Left renal pelvis (tissue), 4 donors: ENCODE results near the gene HTD2. TPM values are rescaled to one million over a fixed set of nuclear protein-coding genes. Genes with fewer than 3 reads are reported as not detected.

Experiments
- DNase-seq, 4 donors: peaks; one replicate each; pipeline ENCODE4 v3.0.0-alpha.2; 2013; ENCODE audit warnings: low read depth in 4 of 4, low spot score in 3 of 4
- polyA plus RNA-seq, 4 donors: library from polyadenylated mRNA; unstranded; fragments of 120-200 nt; gene quantifications; one replicate each; pipeline ENCODE4 v1.2.1, GENCODE V29; 2013; ENCODE audit not compliant: insufficient read length in 4 of 4

HTD2 gene
- polyA plus RNA-seq, 4 donors: 10.1 to 17.1 (median 12.3) TPM

DNA sequence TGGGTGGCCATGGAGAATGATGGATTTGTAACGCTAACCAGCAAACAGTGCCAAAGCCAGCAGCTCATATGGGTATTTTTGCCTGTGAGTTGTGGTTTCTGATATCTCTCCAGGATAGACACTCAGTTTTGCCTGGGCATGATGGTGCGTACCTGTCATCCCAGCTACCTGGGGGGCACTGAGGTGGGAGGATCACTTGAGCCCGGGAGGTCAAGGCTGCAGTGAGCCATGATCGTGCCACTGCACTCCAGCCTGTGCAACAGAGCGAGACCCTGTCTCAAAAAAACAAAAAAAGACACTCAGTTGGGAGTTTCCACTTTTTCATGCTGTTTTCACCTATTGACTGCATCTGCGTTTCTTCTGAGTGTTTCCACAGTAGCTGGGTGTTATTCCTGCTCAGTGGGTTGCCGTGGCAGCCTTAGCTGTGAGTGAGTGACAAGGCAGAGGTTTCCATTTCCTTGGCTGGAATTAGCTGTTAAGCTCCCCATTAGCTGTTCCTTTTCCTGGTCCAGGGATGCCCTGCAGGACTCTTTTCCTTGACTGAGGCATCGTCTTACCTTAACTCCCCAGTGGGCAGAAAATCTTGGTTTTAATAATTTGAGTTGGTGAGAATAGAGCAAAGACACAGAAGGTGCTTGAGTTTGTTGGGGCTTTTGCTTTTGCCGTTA is 14.5 kb upstream of the HTD2 start:
- DNase-seq: no peak

DNA sequence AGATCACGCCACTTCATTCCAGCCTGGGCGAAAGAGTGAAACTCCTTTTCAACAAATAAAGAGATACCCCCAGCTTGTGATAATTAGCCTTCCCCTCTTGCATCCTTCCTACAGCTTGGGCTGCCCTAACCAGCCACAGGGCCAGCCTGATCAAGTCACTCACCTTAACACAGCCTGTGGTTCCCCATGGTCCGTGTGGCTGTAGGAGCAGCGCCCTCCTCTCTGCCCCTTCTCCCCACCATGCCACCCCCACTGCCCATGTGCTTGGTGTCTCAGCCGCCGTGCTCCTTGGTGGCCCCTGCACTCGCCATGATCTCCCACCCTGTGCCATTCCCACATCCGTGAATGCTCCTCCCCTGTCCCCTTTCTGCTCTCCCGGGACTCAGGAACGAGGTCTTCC is 13.5 kb upstream of the HTD2 start:
- DNase-seq: no peak

DNA sequence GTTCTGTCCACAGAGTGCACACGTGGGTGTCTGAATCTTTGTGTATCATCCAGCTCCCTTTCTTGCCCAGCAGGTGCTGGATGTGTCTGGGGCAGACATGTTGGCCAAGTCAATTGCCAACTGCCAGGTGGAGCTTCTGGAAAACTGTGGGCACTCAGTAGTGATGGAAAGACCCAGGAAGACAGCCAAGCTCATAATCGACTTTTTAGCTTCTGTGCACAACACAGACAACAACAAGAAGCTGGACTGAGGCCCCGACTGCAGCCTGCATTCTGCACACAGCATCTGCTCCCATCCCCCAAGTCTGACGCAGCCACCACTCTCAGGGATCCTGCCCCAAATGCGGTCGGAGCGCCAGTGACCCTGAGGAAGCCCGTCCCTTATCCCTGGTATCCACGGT is 12.8 kb upstream of the HTD2 start:
- no peak for DNase-seq

DNA sequence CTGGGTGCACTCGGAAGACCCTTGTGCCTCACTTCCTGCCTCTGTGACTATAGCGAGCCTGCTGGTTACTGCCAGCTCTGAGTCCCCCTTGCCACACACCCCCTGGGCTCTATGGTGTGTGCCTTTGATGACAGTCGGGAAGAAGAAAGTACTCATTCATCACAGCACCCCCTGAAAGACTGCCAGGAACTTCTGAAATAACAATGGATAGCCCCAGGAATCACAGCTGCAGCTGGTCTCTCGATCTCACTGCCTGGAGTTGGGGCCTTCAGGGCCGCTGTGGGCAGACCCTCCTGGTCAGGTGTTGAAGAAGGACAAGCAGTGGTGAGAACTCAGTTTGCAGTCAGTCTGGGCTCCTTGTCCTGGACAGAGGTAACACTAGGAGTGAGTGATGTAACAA is 10.1 kb upstream of the HTD2 start:
- DNase-seq: no peak

DNA sequence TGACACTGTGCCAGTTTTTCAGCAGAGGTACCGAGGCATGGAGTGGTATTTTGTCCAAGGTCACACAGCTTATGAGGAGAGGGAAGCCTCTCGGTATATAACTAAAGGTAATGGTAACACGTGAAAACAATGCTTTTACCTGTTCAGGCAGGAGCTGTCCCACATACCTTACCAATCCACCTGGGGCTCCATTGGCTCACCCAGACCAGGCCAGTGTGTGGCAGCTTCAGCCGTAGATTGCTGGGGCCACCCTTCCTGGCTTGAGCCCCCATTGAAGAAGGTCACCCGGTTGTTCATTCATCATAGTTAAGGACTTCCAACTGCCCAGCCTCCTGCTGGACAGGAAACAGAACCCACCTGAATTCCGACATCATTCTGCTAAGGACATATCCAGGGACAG is 9.5 kb upstream of the HTD2 start:
- no peak for DNase-seq

GRCh38 chr3:58298190-58298589 is 8.1 kb upstream of the HTD2 start:
- no peak for DNase-seq

GRCh38 chr3:58299075-58299474 is 7.2 kb upstream of the HTD2 start:
- DNase-seq: no peak

DNA sequence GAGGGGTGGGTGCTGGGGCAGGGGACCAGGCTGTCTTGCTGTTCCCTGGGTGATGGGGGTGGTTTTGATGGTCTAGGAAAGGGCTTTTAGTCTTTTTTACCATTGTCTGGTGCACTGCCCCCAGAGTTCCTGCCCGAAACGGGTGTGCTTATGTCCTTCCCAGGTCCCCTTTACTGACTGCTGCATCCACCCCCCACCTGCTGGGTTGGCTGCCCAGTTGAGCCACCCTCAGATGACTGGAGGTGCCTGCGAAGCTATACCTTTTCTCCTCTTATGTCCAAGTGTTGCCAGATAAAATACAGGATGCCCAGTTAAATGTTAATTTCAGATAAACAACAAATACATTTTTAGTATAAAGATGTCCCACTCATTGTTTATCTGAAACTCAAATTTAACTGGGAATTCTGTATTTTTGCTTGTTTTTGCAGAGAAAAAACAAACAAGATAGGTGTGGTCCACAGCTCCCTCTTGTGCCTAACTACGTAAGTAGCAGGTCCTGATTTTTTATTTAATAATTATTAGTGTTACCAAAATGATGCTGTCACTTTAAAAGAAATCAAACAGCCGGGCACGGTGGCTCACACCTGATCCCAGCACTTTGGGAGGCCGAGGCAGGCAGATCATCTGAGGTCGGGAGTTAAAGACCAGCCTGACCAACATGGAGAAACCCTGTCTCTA is 6.3 kb upstream of the HTD2 start:
- DNase-seq: no peak

DNA sequence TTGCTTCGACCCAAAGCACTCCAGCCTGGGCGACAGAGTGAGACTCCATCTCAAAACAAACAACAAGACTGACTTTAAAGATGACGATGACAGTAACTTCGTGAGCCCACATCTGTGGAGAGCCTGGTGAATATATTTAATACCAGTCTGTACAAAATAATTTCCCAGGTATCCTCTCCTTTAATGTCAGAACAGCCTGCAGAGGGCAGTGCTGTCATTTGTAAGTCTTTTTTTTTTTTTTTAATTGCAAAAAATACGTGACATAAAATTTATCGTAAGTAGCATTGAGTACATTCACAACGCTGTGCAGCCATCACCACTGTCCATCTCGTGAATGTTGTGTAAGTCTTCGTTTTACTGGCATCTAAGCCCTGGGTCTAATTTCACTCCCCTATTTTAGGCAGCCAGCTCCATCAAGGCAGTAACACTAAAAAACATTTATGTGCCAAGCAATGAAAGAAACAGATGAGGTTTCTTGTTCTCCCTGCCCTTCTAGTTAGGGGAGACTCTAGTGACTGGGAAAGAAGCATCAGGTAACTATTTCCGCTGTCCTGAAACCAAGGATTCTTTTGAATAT is 1.4 kb downstream of the HTD2 start:
- no peak for DNase-seq

DNA sequence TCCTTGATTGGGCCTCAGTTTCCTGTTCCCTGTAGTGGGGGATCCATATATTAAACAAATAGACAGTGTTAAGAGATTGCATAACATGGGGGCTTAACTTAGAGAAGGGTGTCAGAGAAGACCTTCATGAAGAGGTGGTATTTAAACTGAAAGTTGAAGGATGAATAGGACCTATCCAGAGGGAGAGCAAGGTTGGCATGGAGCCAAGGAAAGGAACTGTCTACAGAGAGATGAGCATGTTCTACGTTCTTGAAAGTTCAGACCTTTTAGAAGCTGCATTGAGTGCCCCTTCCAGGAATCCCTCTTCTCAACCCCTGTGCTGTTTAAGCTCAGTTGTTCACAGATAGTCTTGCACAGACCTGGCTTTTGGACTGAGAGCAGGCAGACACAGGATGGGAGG is 2.4 kb downstream of the HTD2 start:
- DNase-seq: no peak

GRCh38 chr3:58317811-58318210 is 11.5 kb downstream of the HTD2 start:
- DNase-seq: no peak

DNA sequence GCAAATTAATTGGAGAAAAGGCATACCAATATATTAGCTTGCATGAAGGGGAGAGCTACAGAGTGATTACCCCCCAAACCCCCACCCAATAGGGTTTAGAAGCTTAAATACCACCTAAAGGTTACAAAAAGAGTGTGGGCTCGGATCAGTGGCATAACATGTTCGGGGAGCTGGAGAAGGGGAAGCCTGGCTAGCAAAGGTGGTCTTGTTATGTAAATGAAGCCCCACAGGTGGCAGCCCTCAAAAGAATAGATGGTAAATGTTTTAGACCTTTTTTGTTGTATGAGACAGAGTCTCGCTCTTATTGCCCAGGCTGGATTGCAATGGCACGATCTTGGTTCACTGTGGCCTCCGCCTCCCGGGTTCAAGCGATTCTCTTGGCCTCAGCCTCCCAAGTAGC is 15.5 kb downstream of the HTD2 start:
- DNase-seq: no peak

GRCh38 chr3:58322793-58323192 is 16.5 kb downstream of the HTD2 start:
- DNase-seq: no peak

DNA sequence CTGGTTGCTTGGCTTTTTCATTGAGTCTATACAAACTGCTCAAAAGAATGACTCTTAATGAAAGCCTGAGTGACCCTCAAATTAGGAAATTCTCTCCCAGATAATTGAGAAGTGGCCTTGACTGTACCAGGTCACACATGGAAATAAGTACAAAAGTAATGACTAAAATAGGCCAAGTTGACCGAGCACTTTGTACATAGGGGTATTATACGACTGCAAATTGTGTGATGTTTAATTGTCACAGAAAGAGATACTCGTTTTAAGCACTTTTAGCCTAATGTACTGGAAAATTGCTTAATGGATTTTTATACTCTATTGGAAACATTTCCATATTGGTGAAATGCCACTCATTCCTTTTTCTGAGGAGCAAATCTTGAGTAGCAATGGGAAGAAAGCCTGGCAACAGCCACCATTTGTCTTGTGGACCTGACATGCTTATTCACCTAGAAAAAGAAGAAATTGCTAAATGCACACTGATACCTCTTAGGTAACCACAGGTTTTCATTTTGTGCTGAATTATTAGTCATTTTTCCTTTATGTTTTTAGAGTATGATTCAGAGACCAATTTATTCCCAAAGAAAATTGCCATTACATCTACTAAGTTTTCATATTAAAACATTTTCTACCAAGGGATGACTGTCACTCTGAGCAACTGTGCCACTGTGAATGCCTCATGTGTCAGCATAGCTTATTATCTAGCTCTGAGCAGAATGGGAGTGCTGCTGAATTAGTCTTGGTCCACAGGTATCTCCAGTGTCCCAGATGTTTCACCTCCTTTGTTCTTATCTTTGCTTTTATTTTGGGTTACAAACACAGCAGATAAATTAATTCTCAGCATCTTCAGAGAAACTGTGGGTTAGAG is 17.4 kb downstream of the HTD2 start:
- no peak for DNase-seq

GRCh38 chr3:58324391-58325390 is 18.4 kb downstream of the HTD2 start:
- DNase-seq: no peak

GRCh38 chr3:58325525-58325992 is 19.2 kb downstream of the HTD2 start:
- DNase-seq: no peak

DNA sequence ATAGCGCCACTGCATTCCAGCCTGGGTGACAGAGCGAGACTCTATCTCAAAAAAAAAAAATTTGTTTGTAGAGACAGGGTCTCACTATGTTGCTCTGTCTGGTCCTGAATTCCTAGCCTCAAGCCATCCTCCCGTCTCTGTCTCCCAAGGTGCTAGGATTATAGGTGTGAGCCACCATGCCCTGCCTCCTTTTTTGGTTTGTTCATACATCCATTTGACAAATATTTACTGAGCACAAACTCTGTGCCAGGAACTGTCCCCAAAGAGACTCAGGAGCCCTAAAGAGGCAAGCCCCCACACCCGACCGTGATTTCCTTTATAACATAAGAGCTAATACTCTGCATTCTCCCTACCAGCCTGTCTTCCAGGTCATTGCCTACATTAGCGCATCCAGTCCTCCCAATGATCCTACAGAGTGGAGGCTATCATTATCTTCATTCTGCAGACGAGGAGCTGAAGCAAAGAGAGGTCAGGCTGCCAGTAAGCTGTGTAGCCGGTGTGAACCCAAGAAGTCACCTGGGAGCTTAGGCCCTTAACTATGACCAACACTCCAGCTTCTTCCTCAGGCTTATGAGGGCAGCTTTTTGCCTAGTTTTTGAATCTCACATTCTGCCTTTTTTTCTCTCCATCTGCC is 20.1 kb downstream of the HTD2 start:
- DNase-seq: no peak

- DNase-seq: no peak
These were observed 23.0 kb downstream of the HTD2 start for GRCh38 chr3:58329150-58329921.

GRCh38 chr3:58329922-58330413 is 23.6 kb downstream of the HTD2 start:
- no peak for DNase-seq
